H1 (cell line): ENCODE measurements around the gene PTPRC. TPM values are rescaled to one million over a fixed set of nuclear protein-coding genes. Genes with fewer than 3 reads are reported as not detected.

Source experiments
- CTCF ChIA-PET: fragments of 300-600 bp; sonication (Branson Sonifier 250); formaldehyde crosslinking; loops from one replicate; lab custom pipeline; 2021; ENCODE audit not compliant: partially characterized antibody; lab: Charles Lee
- POLR2A ChIA-PET: fragments of 300-600 bp; sonication (Branson Sonifier 250); formaldehyde crosslinking; loops from one replicate; lab custom pipeline; 2021; ENCODE audit warnings: inconsistent platforms; ENCODE audit not compliant: partially characterized antibody; lab: Charles Lee
- DNase-seq, 2 experiments: peaks; one replicate each; pipeline versions ENCODE4 v3.0.0 to v3.0.0-alpha.2; 2010 to 2022; ENCODE audit warnings: low spot score in 2 of 2, low read depth in 1 of 2, mixed read lengths in 1 of 2
- FAIRE-seq: peaks from 2 replicates; lab custom pipeline; 2011; peaks lifted over from hg19 to GRCh38; lab: Jason Lieb, UNC
- H2AFZ ChIP-seq: 2 replicates; pipeline ENCODE4 v1.8.1; 2012; ENCODE audit warnings: low read length, inconsistent platforms
- H2AK5ac ChIP-seq: 2 replicates; pipeline ENCODE4 v1.6.1; 2013; ENCODE audit warnings: low read depth, low read length
- H2BK120ac ChIP-seq: replicated peaks from 2 replicates; pipeline ENCODE3; 2013; ENCODE audit warnings: low read depth, low read length, inconsistent platforms
- H2BK12ac ChIP-seq: 2 replicates; pipeline ENCODE4 v1.6.1; 2013; ENCODE audit warnings: low read depth, low read length
- H2BK15ac ChIP-seq: 2 replicates; pipeline ENCODE4 v1.6.1; 2013; ENCODE audit warnings: low read length
- H2BK20ac ChIP-seq: 2 replicates; pipeline ENCODE4 v1.6.1; 2013; ENCODE audit warnings: low read length
- H2BK5ac ChIP-seq: 2 replicates; pipeline ENCODE4 v1.6.1; 2013; ENCODE audit warnings: low read depth, low read length
- H3K14ac ChIP-seq: 2 replicates; pipeline ENCODE4 v1.6.1; 2013; ENCODE audit warnings: inconsistent platforms; ENCODE audit not compliant: insufficient read length
- H3K18ac ChIP-seq: 2 replicates; pipeline ENCODE4 v1.6.1; 2013; ENCODE audit warnings: low read length; ENCODE audit errors: extremely low read depth
- H3K23ac ChIP-seq: 2 replicates; pipeline ENCODE4 v1.6.1; 2013; ENCODE audit warnings: inconsistent platforms; ENCODE audit not compliant: insufficient read length
- H3K23me2 ChIP-seq: 2 replicates; pipeline ENCODE4 v1.6.1; 2013; ENCODE audit warnings: low read depth, low read length
- H3K27ac ChIP-seq: 2 replicates; pipeline ENCODE4 v1.6.1; 2011; ENCODE audit warnings: low read depth, low read length, inconsistent platforms
- H3K27me3 ChIP-seq, 4 experiments: replicated peaks in 1 of 4; 1 replicate in 1 of 4; 2 replicates in 3 of 4; pipeline versions ENCODE4 v1.6.1 to v1.8.1; 2011 to 2013; ENCODE audit warnings: low read length in 3 of 4, mild to moderate bottlenecking in 3 of 4, inconsistent platforms in 2 of 4, mixed read lengths in 2 of 4, moderate library complexity in 1 of 4; ENCODE audit not compliant: control insufficient read depth in 3 of 4, insufficient read depth in 3 of 4; ENCODE audit errors: extremely low read depth in 1 of 4
- H3K36me3 ChIP-seq, 4 experiments: 2 replicates each; pipeline versions ENCODE4 v1.6.1 to v1.8.1; 2011 to 2013; ENCODE audit warnings: mild to moderate bottlenecking in 4 of 4, low read length in 3 of 4, moderate library complexity in 2 of 4, control low read depth in 1 of 4, inconsistent platforms in 1 of 4; ENCODE audit not compliant: insufficient read depth in 4 of 4, control insufficient read depth in 2 of 4
- H3K4ac ChIP-seq: replicated peaks from 2 replicates; pipeline ENCODE3; 2013; ENCODE audit warnings: low read length, low read depth, mixed read lengths, inconsistent platforms; ENCODE audit not compliant: insufficient read length
- H3K4me1 ChIP-seq, 4 experiments: replicated peaks in 1 of 4; 1 replicate in 1 of 4; 2 replicates in 3 of 4; pipeline versions ENCODE4 v1.6.1 to v1.8.1; 2011 to 2013; ENCODE audit warnings: low read length in 3 of 4, inconsistent platforms in 2 of 4, mixed read lengths in 1 of 4; ENCODE audit not compliant: insufficient read depth in 4 of 4, control insufficient read depth in 3 of 4
- H3K4me2 ChIP-seq, 2 experiments: 2 replicates each; pipeline versions ENCODE4 v1.6.1 to v1.8.1; 2011 to 2013; ENCODE audit warnings: low read depth in 2 of 2, low read length in 2 of 2, control low read depth in 1 of 2, inconsistent platforms in 1 of 2, mild to moderate bottlenecking in 1 of 2; ENCODE audit not compliant: insufficient read depth in 1 of 2
- H3K4me3 ChIP-seq, 4 experiments: fragments of 200-600, 300-600 bp in 1 of 4; sonication (generic), shearing (Covaris generic), sonication (Bioruptor Twin) in 1 of 4; 2 replicates each; pipeline versions ENCODE4 v1.5.1 to v1.8.1; 2011 to 2016; ENCODE audit warnings: low read length in 4 of 4, low read depth in 3 of 4, control low read depth in 2 of 4, inconsistent platforms in 2 of 4, mild to moderate bottlenecking in 2 of 4, mixed read lengths in 1 of 4, moderate library complexity in 1 of 4; ENCODE audit not compliant: insufficient read depth in 2 of 4; ENCODE audit errors: extremely low read depth in 1 of 4
- H3K56ac ChIP-seq: replicated peaks from 2 replicates; pipeline ENCODE3; 2013; ENCODE audit warnings: low read depth, mild to moderate bottlenecking, mixed read lengths, low read length, inconsistent platforms; ENCODE audit not compliant: insufficient read length
- H3K79me1 ChIP-seq: 2 replicates; pipeline ENCODE4 v1.6.1; 2013; ENCODE audit warnings: low read depth, low read length, control low read depth
- H3K79me2 ChIP-seq, 2 experiments: 2 replicates each; pipeline versions ENCODE4 v1.6.1 to v1.8.1; 2012 to 2013; ENCODE audit warnings: low read length in 2 of 2, mild to moderate bottlenecking in 2 of 2, inconsistent platforms in 1 of 2; ENCODE audit not compliant: insufficient read depth in 2 of 2, control insufficient read depth in 1 of 2
- H3K9ac ChIP-seq, 4 experiments: replicated peaks in 1 of 4; 1 replicate in 1 of 4; 2 replicates in 3 of 4; pipeline versions ENCODE4 v1.6.1 to v1.8.1; 2011 to 2013; ENCODE audit warnings: low read depth in 3 of 4, low read length in 3 of 4, control low read depth in 2 of 4, mild to moderate bottlenecking in 2 of 4, moderate library complexity in 2 of 4, inconsistent platforms in 1 of 4; ENCODE audit errors: extremely low read depth in 1 of 4
- H3K9me3 ChIP-seq, 2 experiments: 2 replicates each; pipeline versions ENCODE4 v1.6.1 to v1.8.1; 2012 to 2013; ENCODE audit warnings: mild to moderate bottlenecking in 2 of 2, moderate library complexity in 2 of 2, control low read depth in 1 of 2, inconsistent platforms in 1 of 2, low read depth in 1 of 2, low read length in 1 of 2, mixed read lengths in 1 of 2; ENCODE audit not compliant: insufficient read depth in 2 of 2
- H4K20me1 ChIP-seq, 2 experiments: replicated peaks in 1 of 2; 2 replicates each; pipeline versions ENCODE3 to v1.8.1; 2011 to 2013; ENCODE audit warnings: inconsistent platforms in 2 of 2, low read length in 2 of 2, mild to moderate bottlenecking in 1 of 2; ENCODE audit not compliant: insufficient read depth in 2 of 2, control insufficient read depth in 1 of 2
- H4K5ac ChIP-seq: 2 replicates; pipeline ENCODE4 v1.6.1; 2013; ENCODE audit warnings: low read length, low read depth, mixed read lengths, inconsistent platforms; ENCODE audit not compliant: insufficient read length
- H4K8ac ChIP-seq: 2 replicates; pipeline ENCODE4 v1.8.0; 2013; ENCODE audit warnings: mild to moderate bottlenecking, moderate library complexity, low read length, inconsistent platforms; ENCODE audit not compliant: insufficient read depth; ENCODE audit errors: extremely low read depth
- H4K91ac ChIP-seq: replicated peaks from 2 replicates; pipeline ENCODE3; 2013; ENCODE audit warnings: low read length, mixed read lengths, inconsistent platforms; ENCODE audit not compliant: insufficient read length
- BACH1 ChIP-seq: IDR thresholded peaks from 2 replicates; pipeline ENCODE4 v1.6.1; 2012; ENCODE audit warnings: low read length, improper control_type of control experiment
- BCL11A ChIP-seq, 2 experiments: IDR thresholded peaks; one replicate each; pipeline ENCODE4 v1.6.1; 2011; ENCODE audit warnings: low read depth in 2 of 2, low read length in 2 of 2, mild to moderate bottlenecking in 2 of 2
- CHD1 ChIP-seq: IDR thresholded peaks from 2 replicates; pipeline ENCODE4 v1.6.1; 2012; ENCODE audit warnings: low read depth, low read length, improper control_type of control experiment
- POLR2A ChIP-seq, 2 experiments: IDR thresholded peaks; 1 replicate in 1 of 2; 2 replicates in 1 of 2; pipeline ENCODE4 v1.6.1; 2011; ENCODE audit warnings: low read depth in 2 of 2, low read length in 2 of 2, mild to moderate bottlenecking in 2 of 2; ENCODE audit errors: control extremely low read depth in 1 of 2
- RNF2 ChIP-seq: fragments of 200-900, 300-1000 bp; sonication (generic); IDR thresholded peaks from 2 replicates; pipeline ENCODE4 v1.7.1; 2016; ENCODE audit warnings: borderline replicate concordance, low read depth, mild to moderate bottlenecking, antibody characterized with exemption, low read length; ENCODE audit not compliant: poor library complexity, severe bottlenecking; ENCODE audit errors: missing control alignments
- SIRT6 ChIP-seq: IDR thresholded peaks from one replicate; pipeline ENCODE4 v1.7.1; 2012; ENCODE audit warnings: low read length, inconsistent platforms
- TBP ChIP-seq: IDR thresholded peaks from 2 replicates; pipeline ENCODE4 v1.6.1; 2011; ENCODE audit warnings: low read depth, low read length, improper control_type of control experiment
- USF2 ChIP-seq: IDR thresholded peaks from 2 replicates; pipeline ENCODE4 v1.6.1; 2011; ENCODE audit warnings: low read length, improper control_type of control experiment
- YY1 ChIP-seq: IDR thresholded peaks from 2 replicates; pipeline ENCODE4 v1.6.1; 2011; ENCODE audit warnings: low read depth, mild to moderate bottlenecking, low read length
- WGBS, 2 experiments: shearing (Covaris generic) in 1 of 2; methylation state at CpG; one replicate each; pipeline versions ENCODE4 v1.1.6 to v1.1.7; 2013 to 2015; ENCODE audit warnings: low lambda C conversion rate in 2 of 2, mixed read lengths in 2 of 2, inconsistent platforms in 1 of 2, low coverage in 1 of 2, missing lambda C conversion rate in 1 of 2; ENCODE audit not compliant: insufficient replicate concordance in 2 of 2, insufficient coverage in 1 of 2, insufficient read length in 1 of 2; ENCODE audit errors: extremely low coverage in 1 of 2, missing lambda C conversion rate in 1 of 2; 5-methylcytosine and 5-hydroxymethylcytosine counted together
- polyA plus RNA-seq, 7 experiments: library from polyadenylated mRNA; depleted of rRNA in 3 of 7; stranded (reverse) in 5 of 7; unstranded in 2 of 7; fragments of >200 nt in 5 of 7; fragments of 200-250 nt in 2 of 7; gene quantifications; 1 replicate in 5 of 7; 2 replicates in 1 of 7; 4 replicates in 1 of 7; pipeline versions ENCODE4 v1.2.1 to v1.2.3, GENCODE V29; 2011 to 2013; ENCODE audit warnings: missing spikeins in 2 of 7, mixed read lengths in 2 of 7
- total RNA-seq: library from RNA; stranded (reverse); fragmentation: NEBNext Ultra II Directional; extraction: Animal tissue kit (Norgen Biotek cat#: 25700); gene quantifications from 2 replicates; pipeline ENCODE4 v1.2.1, GENCODE V29; 2021
- TF ChIP-seq, protein P1 (sequence below): IDR thresholded peaks from 2 replicates; pipeline ENCODE4 v1.6.1; 2012; ENCODE audit warnings: inconsistent platforms

The PTPRC gene
- total and polyA plus RNA-seq, 2 of the 8 experiments (the other 6 are each of a cell fraction or from before 2014, with no cell fraction given), result 0.05 TPM; not detected in 1

GRCh38 chr1:198605406-198605805, 33.4 kb upstream of the PTPRC start:
- H3K14ac ChIP-seq, result no peak overlapping the region
- H2BK120ac ChIP-seq, result no peak overlapping the region
- no peak overlapping the region for H3K4ac ChIP-seq
- no peak overlapping the region for H3K4me2 ChIP-seq
- H4K20me1 ChIP-seq, result no peaks in the 10 kb centered on the region
- H2AK5ac ChIP-seq, result no peak overlapping the region
- no peak overlapping the region for H2BK12ac ChIP-seq
- no peak overlapping the region for H3K18ac ChIP-seq
- ChIA-PET POLR2A (no interaction called here), CTCF (interaction anchor here (0.9 to 1.5 kb wide), 3 partner anchors 10 to 139 kb away, joined by 3 to 8 read pairs (median 3); no protein-coding TSS in a partner anchor)
- WGBS, 2 experiments, result 81% methylated on average over 4 of the region's 4 CpGs; no CpG with 5 or more reads in 1 of the 2 experiments
- no peaks in the 10 kb centered on the region; a peak in 1 of 8 replicates for H3K36me3 ChIP-seq
- no peaks in the 10 kb centered on the region for H3K23me2 ChIP-seq
- H3K27me3 ChIP-seq, result no peaks in the 10 kb centered on the region
- no peak overlapping the region for H3K56ac ChIP-seq
- H3K27ac ChIP-seq, result no peak overlapping the region
- H2BK15ac ChIP-seq, result no peak overlapping the region
- no peak for DNase-seq
- no peak overlapping the region for H4K5ac ChIP-seq
- no peaks in the 10 kb centered on the region for H3K79me2 ChIP-seq
- H3K4me3 ChIP-seq, result no peak overlapping the region
- H2BK20ac ChIP-seq, result no peak overlapping the region
- no peak overlapping the region for H4K91ac ChIP-seq
- H2BK5ac ChIP-seq, result no peak overlapping the region
- no peaks in the 10 kb centered on the region for H3K79me1 ChIP-seq
- H3K9ac ChIP-seq, result no peak overlapping the region
- peaks cover 0 to 2% of the 10 kb centered on the region in 2 experiments; a peak in 1 of 4 replicates for H3K9me3 ChIP-seq
- no peak overlapping the region for H3K23ac ChIP-seq
- H3K4me1 ChIP-seq, result peaks cover 0 to 5% (median 3%) of the 10 kb centered on the region in 4 experiments; a peak in 2 of 7 replicates
- FAIRE-seq, result no peak
- H2AFZ ChIP-seq, result no peak overlapping the region
- no peak overlapping the region for H4K8ac ChIP-seq
- no peak for TF ChIP-seq BCL11A (IDR thresholded peaks at IDR 0.05; ENCODE audit: low read depth in 2 of 2, low read length in 2 of 2)
- no peak for TF ChIP-seq POLR2A (IDR thresholded peaks at IDR 0.05; ENCODE audit: control extremely low read depth in 1 of 2, low read depth in 2 of 2, low read length in 2 of 2)
- no peak for TF ChIP-seq BACH1
- TF ChIP-seq USF2, result no peak
- no peak for TF ChIP-seq YY1
- TF ChIP-seq SIRT6, result no peak
- TF ChIP-seq CHD1, result no peak
- TF ChIP-seq, protein P1, sequence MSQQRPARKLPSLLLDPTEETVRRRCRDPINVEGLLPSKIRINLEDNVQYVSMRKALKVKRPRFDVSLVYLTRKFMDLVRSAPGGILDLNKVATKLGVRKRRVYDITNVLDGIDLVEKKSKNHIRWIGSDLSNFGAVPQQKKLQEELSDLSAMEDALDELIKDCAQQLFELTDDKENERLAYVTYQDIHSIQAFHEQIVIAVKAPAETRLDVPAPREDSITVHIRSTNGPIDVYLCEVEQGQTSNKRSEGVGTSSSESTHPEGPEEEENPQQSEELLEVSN, result no peak
- no peak for TF ChIP-seq RNF2
- TF ChIP-seq TBP, result no peak
